ENCODE measurements around the gene TRAF2. TPM values are rescaled to one million over a fixed set of nuclear protein-coding genes. Genes with fewer than 3 reads are reported as not detected.

The TRAF2 gene
- total and polyA plus RNA-seq, 2 of the 13 experiments (the other 11 are each of a cell fraction or from before 2014, with no cell fraction given), result 12.4 to 13.6 TPM

GRCh38 chr9:136949817-136950655 lies 63.7 kb downstream of the TRAF2 start (continued):
- TF ChIP-seq TRAFD1 (CRISPR knock-in tag; IDR thresholded peaks at IDR 0.05; ENCODE audit: borderline replicate concordance), result 0 out of 2 replicates have a peak, but pooled peaks have one; percentile 73
- TF ChIP-seq KLF6 (CRISPR knock-in tag; IDR thresholded peaks at IDR 0.05), result peak; percentile 51; the same call in 1 of the 2 replicates
- no peak for TF ChIP-seq TOE1 (CRISPR knock-in tag; IDR thresholded peaks at IDR 0.05)
- peak; percentile 72; the same call in 1 of the 2 replicates for TF ChIP-seq ZNF280D (CRISPR knock-in tag; IDR thresholded peaks at IDR 0.05)
- TF ChIP-seq DR1 (CRISPR knock-in tag; IDR thresholded peaks at IDR 0.05), result peak; percentile 90
- no peak for TF ChIP-seq REST (IDR thresholded peaks at IDR 0.05; ENCODE audit: borderline replicate concordance in 1 of 2, low read depth in 1 of 2, low read length in 2 of 2)
- TF ChIP-seq BRF2 (CRISPR knock-in tag; IDR thresholded peaks at IDR 0.05), result no peak
- TF ChIP-seq BCLAF1 (IDR thresholded peaks at IDR 0.05), result no peak
- peak; percentile 95 for TF ChIP-seq DRAP1 (CRISPR knock-in tag; IDR thresholded peaks at IDR 0.05)
- peak; percentile 90; the same call in 1 of the 2 replicates for TF ChIP-seq ZNF709 (CRISPR knock-in tag; IDR thresholded peaks at IDR 0.05)
- no peak; the same call in 1 of the 2 replicates for TF ChIP-seq PITX1 (CRISPR knock-in tag; IDR thresholded peaks at IDR 0.05)
- TF ChIP-seq SAP130 (CRISPR knock-in tag; IDR thresholded peaks at IDR 0.05; ENCODE audit: low read depth), result peak; percentile 84; the same call in 1 of the 2 replicates
- TF ChIP-seq IRF2 (CRISPR knock-in tag; IDR thresholded peaks at IDR 0.05), result peak; percentile 75; the same call in 1 of the 2 replicates
- TF ChIP-seq ARID2 (CRISPR knock-in tag; IDR thresholded peaks at IDR 0.05; ENCODE audit: borderline replicate concordance), result no peak
